Activated T-cell treated with anti-CD3 and anti-CD28 coated beads, Interleukin-2, amount 50 U/mL, for 48 hours (primary cell): ENCODE results near the gene KCNT1.

ENCODE experiments used
- DNase-seq, 2 experiments: peaks; one replicate each; pipeline ENCODE4 v3.0.0-alpha.2; 2020

The KCNT1 gene

DNA sequence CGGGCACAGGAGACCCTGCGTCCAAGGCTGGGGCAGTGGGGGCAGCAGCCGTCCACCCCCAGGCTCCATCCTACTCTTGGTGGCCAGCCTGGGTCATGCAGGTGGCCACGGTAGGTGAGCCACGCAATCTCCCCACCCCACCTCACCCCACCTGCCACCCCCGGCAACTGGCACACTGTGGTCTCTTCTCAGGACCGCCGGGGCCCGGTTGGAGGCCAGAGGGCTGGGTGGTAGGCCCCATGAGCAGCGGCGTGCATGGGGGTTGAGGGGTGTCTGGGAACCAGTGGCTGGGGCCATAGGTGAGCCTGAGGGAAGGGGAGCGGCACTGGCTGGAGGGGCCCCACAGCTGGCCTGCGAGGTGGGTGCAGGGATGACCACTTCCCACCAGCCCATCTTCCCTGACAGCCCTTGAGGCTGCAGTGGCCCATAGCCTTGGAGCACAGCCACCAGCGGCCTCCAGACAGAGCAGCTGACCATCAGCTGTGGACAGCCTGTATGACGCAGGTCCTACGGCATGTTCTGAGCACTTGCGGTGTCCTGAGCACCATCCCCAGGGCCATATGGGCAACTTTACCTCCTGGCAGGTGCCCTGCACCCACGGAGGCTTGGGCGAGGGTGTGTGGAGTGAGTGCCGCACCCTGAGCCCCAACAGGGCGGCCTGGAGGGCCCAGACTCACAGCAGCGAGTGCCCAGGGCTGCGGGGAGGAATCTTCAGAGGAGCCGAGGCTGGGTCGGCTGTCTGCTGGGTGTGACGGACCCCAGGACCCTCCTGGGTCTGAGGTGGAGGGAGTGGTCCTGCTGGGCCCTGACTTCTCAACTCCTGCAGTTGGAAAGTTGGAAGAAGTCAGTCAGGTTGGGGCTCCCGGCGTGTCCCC, 47.4 kb downstream of the KCNT1 start:
- no peak for DNase-seq

DNA sequence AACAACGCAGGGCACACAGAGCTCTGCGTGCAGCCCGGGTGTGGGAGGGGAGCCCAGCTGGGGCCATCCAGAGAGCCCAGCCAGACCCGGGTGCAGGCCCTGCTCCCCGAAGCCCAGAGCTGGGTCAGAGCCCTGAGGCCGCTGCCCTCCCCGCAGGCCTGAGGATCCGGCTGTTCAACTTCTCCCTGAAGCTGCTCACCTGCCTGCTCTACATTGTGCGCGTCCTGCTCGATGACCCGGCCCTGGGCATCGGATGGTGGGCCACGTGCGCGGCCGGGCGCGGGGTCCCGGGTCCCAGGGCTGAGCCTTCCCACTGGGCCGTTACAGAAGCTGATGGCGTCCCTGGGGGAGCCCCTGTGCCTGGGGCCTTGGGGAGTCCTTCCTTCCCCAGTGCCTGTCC, 48.8 kb downstream of the KCNT1 start:
- no peak for DNase-seq

DNA sequence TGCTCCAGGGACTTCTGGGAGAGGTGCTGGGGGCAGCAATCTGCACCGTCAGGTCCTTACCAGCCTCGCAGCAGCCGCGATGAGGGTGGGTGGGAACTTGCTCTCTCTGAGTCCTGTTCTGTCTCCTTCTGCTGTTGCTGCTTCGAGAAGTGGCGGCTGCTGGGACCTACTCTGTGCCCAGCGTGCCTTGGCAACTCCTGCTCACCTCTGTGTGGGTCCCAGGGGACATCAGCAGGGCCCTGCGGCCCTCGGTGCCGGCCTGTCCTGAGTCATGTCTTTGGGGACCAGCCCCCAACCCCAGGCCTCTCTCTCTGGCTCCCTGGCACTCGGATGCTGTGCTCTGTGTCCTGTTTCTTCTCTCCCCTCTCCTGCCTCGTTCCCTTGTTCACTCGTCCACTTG, 49.5 kb downstream of the KCNT1 start:
- DNase-seq, result no peak

DNA sequence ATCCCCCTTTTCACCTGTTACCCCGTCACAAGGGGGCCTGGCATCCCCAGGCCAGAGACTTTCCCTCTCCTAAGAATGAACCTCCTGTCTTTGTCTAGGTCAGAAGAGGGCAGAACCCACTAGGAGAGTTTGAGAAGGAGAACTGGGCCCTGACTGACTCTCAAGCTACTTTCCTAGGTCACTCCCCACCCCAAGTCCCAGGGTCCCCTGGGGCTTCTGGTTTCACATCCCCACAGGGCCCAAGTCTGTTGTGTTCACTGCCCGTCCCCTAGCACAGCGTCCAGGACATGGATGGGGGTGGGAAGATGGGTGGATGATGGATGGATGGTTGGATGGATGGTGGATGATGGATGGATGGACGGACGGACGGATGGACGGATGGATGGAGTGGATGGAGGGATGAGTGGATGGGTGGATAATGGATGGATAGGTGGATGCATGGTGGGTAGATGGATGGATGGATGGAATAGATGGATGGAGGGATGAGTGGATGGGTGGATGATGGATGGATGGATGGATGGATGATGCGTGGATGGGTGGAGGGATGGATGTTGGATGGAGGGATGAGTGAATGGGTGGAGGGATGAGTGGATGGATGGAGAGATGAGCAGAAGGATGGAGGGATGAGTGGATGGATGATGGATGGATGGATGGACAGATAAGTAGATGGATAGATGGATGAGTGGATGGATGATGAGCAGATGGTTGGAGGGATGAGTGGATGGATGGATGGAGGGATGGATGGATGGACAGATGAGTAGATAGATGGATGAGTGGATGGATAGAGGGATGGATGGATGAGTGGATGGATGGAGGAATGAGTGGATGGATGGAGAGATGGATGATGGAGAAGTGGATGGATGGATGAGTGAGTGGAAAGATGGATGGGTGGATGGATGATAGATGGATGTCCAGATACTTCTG, 50.6 kb downstream of the KCNT1 start:
- no peak for DNase-seq

DNA sequence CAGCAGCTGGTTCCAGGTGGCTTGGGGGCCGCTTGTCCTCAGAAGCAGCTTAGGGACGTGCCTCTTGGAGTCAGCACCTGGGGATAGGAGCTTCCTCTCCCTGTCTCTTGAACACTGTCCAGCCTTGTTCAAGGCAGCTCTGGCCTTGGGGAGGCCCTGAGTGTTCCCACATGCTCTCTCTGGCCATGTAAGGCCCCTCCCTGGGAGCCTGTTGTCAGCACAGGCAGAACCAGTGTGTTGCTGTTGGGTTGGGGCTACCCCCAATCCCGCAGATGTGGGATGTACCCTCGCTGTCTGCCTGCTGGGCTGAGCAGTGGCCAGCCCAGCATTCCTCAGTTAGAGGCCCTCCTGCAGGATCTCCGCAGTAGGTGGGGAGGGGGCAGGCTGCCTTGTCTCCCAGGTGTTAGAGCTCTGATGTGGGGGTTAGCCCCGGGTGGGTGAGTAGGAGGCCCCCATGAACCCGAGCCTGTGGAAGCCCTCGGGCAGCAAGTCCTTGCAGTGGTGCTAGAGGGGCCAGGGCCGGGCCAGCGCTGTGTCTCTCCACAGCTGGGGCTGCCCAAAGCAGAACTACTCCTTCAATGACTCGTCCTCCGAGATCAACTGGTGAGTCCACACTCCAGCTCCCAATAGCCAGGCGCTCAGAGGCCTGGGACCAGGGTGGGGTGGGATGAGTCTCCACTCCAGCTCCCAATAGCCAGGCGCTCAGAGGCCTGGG, 51.6 kb downstream of the KCNT1 start:
- DNase-seq, result no peak

DNA sequence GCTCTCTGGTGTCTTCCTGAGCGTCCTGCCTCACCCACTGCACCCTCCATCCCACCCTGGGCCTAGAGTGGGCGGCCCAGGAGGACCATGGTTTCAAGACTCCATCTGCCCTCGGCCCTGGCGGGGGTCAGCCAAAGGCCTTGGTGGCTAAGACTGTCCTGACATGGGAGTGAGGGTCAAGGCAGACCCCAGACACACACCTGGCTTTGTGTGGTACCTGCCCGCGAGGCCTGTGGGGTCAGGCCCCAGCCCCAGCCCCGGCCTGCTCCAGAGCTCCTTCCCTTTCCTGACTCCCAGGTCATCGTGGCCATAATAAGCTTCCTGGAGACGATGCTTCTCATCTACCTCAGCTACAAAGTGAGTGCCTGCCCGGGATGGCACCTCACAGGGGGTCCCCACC, 54.6 kb downstream of the KCNT1 start:
- DNase-seq, result no peak

DNA sequence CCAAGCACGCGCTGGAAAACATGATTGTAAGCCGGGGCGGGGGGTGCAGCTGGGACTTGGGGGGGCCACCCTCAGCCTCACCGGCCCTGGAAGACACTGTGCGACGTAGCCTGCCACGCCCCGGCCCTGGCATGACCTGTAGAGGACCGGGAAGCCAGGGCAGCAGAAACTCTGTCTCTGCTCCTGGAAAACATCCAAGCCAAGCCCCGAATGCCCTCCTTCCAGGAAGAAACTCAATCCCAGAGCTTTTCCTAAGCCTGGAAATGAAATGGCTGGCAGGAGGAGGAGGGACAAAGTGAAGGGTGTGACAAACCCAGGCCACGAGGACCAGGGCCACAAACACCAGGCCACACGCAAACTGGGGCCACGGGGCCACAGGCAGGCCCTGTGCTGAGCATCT, 55.4 kb downstream of the KCNT1 start:
- DNase-seq, result no peak

DNA sequence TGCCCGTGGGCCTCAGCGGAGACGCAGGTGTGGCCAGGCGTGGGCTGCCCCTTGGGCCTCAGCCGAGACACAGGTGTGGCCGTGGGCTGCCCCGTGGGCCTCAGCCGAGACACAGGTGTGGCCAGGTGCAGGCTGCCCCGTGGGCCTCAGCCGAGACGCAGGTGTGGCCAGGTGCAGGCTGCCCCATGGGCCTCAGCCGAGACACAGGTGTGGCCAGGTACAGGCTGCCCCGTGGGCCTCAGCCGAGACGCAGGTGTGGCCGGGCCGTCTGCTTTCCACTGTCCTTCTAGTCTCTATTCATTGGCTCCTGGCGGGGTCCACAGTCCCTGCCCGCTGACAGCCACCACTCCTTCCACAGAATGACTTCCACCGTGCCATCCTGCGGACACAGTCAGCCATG, 56.1 kb downstream of the KCNT1 start:
- no peak for DNase-seq

DNA sequence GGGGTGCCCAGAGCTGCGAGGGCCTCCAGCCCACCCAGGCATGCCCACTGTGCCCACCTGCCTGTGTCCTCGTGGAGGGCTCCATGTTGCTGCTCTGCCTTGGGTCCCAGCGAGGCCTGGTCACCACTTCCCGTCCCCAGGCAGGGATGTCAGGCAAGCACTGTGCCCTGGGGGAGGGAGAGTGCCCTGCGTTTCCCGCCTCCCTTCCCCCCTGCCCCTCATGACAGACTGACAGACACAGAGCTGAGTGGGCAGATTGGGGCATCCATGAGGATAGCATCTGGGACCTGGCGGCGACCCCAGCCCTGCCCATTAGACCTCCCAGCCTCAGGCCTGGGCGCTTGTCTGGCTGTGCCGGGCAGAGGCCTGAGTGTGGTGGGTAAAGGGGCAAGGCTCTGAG, 56.9 kb downstream of the KCNT1 start:
- DNase-seq, result no peak

DNA sequence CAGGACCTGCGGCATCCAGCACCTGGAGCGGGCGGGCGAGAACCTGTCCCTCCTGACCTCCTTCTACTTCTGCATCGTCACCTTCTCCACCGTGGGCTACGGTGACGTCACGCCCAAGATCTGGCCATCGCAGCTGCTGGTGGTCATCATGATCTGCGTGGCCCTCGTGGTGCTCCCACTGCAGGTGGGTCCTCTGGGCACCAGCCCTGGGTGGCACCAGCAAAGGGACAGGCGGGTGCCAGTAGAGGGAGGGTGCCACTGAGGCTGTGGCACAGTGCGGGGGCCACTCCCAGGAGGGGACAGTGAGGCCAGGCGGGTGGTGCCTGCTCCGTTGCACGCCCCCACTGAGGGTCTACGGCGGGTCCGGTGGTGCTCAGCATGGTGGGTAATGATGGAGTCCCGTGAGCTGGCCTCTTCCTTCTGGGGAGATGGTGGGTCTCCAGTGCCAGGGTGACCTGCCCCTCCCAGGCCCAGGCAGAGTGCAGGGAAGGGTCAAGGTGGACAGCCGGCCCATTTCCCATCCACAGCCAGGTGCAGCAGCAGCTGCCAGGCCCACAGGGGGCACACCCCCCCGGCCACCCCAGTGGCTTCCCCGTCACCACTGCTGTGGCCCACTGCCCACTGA, 57.8 kb downstream of the KCNT1 start:
- DNase-seq, result no peak

DNA sequence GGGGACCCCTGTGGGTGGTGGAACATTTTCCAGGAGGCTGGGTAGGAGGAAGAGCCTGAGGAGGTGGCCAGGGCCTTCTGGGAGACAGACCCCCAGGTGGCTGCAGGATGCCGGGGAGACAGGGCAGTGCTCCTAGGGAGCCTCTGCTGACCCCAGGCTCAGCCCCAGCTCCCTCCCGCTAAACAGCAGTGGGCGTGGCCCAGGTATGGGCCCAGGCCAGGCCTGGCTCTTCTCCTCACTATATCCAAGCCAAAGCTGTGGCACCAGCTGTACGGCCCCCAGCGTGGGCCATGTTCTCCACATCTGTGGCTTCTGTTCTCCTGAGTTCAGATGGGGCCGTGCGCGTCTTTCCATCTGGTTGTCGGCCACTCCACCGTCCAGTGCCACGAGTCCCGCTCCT, 58.5 kb downstream of the KCNT1 start:
- no peak for DNase-seq

DNA sequence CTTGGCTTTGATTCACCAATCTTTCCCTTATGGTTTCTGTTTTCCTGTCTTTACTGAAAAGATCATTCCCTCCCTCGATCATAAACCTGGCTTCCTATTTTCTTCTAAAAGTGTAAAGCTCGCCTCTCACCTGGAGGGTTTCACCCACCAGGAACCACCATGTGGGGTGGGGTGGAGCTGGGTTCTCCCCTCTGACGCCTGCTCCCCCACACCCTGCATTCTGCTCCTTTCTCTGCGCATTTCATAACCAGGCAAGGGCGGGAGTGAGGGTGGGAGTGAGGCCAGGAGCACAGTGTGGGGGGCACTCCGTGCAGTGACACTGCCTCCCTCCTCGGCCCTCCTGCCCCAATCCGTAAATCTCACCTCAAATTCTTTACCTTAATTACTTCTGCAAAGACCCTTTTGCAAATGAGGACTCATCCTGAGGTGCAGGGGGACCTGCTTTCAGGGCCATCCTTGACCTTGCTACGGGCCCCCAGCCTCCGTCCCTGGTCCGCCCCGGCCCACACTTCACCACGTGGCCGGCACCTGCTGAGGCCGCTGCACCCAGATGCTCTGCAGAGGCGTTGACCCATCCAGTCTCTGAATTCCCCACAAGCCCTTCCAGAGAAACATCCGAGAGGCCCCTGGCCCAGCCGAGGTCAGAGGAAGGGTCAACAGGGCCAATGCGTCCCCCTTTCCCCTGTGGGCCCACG, 59.3 kb downstream of the KCNT1 start:
- no peak for DNase-seq

DNA sequence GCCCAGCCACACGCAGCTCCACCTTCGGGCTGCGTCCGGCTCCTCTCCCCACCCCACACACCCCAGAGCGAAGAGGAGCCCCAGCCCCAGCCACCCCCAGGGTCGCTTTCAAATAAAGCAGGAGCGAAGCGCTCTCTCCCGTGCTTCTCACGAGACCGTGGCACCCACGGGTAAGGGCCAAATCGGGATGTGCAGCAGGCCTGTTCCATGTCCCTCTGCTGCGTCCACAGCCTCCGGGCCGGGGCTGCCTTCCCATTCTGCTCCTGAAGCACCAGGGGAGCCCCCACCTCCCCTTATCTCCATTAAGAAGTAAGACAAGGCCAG, 59.8 kb downstream of the KCNT1 start:
- no peak for DNase-seq

DNA sequence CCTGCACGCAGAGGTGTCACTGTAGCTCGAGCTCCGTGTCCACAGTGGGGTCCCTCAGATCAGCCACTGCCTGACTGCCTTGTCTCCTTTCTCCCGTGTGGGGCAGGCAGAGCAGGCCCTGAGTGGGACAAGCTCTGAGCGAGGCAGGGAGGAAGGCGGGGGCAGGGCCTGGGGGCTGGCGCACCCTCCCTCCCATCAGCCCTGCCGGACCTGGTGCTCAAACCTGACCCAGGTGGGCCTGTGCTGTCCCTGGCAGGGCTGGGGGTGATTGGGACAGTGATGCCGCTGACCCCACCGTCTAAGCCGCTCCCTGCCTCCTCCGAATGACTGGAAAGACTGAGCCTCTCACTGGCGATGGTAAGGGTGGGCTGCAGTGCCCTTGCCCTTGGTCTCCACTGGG, 60.9 kb downstream of the KCNT1 start:
- DNase-seq, result no peak

DNA sequence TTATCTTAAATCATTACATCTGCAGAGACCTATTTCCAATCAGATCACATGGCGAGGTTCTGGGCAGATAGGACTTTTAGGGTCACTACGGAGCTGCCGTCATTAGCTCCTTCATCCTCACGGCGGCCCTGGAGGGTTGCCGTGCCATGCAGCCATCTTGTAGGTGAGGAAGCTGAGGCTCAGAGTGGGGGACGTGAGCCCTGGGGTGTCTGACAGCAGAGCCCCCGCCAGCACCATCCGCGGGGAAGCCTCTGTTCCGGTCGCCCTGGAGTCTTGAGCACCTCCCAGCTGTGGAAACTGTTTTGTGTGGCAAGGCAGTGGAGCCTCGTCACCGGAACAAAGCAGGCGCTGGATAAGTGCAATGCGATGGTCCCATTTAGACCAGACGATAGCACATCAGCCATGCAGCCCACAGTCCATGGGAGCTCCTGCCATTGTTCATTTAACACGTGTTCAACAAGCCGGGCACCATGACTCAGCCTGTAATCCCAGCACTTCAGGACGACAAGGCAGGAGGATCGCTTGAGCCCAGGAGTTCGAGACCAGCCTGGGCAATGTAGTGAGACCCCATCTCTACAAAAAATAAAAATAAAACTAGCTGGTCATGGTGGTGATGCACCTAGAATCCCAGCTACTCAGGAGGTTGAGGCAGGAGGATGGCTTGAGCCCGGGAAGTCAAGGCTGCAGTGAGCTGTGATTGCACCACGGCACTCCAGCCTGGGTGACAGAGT, 61.9 kb downstream of the KCNT1 start:
- DNase-seq, result no peak

DNA sequence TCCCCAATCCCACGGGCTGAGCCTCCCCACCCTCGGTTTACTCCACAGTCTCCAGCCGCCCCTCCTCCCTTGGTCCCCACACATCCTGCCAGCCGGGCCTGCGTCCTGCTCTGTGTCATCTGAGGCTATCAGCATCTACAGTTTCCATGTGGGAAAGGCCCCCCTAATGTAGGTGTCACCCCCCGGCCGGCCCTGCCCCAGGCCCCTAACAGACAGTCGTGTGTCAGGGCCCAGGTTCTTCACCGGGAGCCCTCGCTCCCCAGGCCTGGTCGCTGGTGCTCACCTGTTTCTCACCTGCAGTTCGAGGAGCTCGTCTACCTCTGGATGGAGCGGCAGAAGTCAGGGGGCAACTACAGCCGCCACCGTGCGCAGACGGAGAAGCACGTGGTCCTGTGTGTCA, 62.7 kb downstream of the KCNT1 start:
- no peak for DNase-seq

DNA sequence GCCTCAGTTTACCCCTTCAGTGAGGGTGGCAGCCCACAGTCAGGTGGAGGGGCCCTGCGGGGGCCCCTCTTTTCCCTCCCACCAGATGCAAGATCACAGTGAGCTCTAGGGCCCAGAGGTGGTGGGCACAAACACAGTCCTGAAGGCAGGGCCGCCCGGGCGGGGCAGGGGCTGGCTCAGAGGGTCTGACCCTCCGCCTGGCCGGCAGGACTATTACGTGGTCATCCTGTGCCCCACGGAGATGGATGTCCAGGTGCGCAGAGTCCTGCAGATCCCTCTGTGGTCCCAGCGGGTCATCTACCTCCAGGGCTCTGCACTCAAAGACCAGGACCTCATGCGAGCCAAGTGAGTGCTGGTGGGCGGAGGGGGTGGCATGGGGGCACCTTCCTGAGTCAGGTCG, 63.4 kb downstream of the KCNT1 start:
- DNase-seq, result no peak

DNA sequence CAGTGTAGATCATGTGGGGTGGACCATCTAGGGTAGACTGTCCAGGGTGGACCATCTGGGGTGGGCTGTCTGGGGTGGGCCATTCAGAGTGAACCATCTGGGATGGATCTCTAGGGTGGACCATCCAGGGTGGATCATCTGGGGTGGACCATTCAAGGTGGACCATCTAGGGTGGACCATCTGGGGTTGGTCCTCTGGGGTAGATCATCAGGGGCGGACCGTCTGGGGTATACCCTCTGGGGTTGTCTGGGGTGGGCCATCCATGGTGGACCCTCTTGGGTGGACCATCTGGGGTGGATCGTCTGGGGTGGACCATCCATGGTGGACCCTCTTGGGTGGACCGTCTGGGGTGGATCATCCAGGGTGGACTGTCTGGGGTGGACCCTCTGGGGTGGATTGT, 64.3 kb downstream of the KCNT1 start:
- DNase-seq, result no peak

DNA sequence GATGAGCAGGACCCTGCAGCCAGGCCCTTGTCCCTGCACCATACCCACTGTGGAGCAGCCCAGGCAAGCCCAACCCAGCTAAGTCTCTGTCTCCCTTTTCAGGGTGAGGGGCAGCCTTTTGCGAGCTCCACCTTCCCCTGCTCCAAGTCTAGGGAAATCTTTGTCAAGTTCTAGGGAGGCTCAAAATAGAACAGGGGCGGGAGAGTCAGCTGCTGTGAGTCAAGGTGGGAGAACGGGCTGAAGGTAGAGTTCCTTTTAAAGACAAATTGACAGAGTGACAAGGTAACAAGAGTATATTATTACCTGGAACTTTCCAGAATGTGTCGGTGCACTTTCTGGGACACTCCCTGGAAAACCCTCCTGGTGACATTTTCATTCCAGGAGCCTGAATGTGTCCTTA, 64.7 kb downstream of the KCNT1 start:
- no peak for DNase-seq

DNA sequence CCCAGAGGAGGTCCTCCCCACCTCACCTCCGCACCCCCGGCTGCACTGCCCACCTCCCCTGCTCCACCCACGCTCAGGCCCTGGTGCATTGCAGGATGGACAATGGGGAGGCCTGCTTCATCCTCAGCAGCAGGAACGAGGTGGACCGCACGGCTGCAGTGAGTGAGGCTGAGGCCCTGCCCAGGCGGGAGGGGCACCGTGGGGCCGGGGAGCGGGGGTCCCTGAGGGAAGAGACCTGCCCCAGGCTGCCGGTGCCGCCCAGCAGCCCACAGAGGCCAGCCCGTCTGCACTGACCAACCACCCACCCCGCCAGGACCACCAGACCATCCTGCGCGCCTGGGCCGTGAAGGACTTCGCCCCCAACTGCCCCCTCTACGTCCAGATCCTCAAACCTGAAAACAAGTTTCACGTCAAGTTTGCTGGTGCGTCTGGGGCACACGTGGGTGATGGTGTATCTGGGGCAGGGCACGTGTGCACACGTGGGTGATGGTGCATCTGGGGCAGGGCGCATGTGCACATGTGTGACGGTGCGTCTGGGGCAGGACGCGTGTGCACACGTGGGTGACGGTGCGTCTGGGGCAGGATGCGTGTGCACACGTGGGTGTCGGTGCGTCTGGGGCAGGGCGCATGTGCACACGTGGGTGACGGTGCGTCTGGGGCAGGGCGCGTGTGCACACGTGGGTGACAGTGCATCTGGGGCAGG, 66.7 kb downstream of the KCNT1 start:
- DNase-seq, result no peak
